HG03571 (cell line): ENCODE measurements around the gene NUDT13.
A peak's percentile ranks its signal among the peaks of the same experiment; 100 is the strongest.
"Not testable (repeated sequence)": the region's sequence is repeated elsewhere in the genome, so short reads cannot be mapped to it uniquely, and the experiment has no call there.

Experiments
- ATAC-seq: cut with Tn5 transposase; IDR thresholded peaks from one replicate; pipeline ENCODE4 v1.9.1; 2021; ENCODE audit not compliant: unreplicated experiment

Gene NUDT13

GRCh38 chr10:73099141-73099540 is 11.1 kb upstream of the NUDT13 start:
- no peak for ATAC-seq

- ATAC-seq = no peak
These were observed 4.0 kb upstream of the NUDT13 start for GRCh38 chr10:73106301-73106700.

- not testable (repeated sequence) for ATAC-seq
These were observed 1.0 kb upstream of the NUDT13 start for GRCh38 chr10:73109248-73109652.

- not testable (repeated sequence) for ATAC-seq
These were observed 1.8 kb downstream of the NUDT13 start for GRCh38 chr10:73112032-73112431.

- no peak for ATAC-seq
These were observed 3.3 kb downstream of the NUDT13 start for GRCh38 chr10:73113551-73113950.

GRCh38 chr10:73116017-73116416 is 5.8 kb downstream of the NUDT13 start:
- no peak for ATAC-seq

GRCh38 chr10:73117976-73118743 is 7.9 kb downstream of the NUDT13 start:
- peak; percentile 63 for ATAC-seq

GRCh38 chr10:73119457-73119856 is 9.2 kb downstream of the NUDT13 start:
- ATAC-seq = no peak

- no peak for ATAC-seq
These were observed 9.7 kb downstream of the NUDT13 start for GRCh38 chr10:73119952-73120351.

- no peak for ATAC-seq
These were observed 16.1 kb downstream of the NUDT13 start for GRCh38 chr10:73126343-73126742.

GRCh38 chr10:73131301-73131700 is 21.0 kb downstream of the NUDT13 start:
- ATAC-seq = no peak

- ATAC-seq = no peak
These were observed 21.8 kb downstream of the NUDT13 start for GRCh38 chr10:73131913-73132686.

GRCh38 chr10:73134727-73135126 is 24.5 kb downstream of the NUDT13 start:
- ATAC-seq = no peak

- ATAC-seq = no peak
These were observed 26.4 kb downstream of the NUDT13 start for GRCh38 chr10:73136627-73137026.

GRCh38 chr10:73139251-73139650 is 29.0 kb downstream of the NUDT13 start:
- no peak for ATAC-seq

- ATAC-seq = no peak
These were observed 31.3 kb downstream of the NUDT13 start for GRCh38 chr10:73141603-73142002.

GRCh38 chr10:73150633-73151413 is 40.6 kb downstream of the NUDT13 start:
- ATAC-seq = not testable (repeated sequence)

GRCh38 chr10:73152009-73152408 is 41.8 kb downstream of the NUDT13 start:
- ATAC-seq = no peak

- no peak for ATAC-seq
These were observed 45.8 kb downstream of the NUDT13 start for GRCh38 chr10:73156054-73156453.

- no peak for ATAC-seq
These were observed 48.9 kb downstream of the NUDT13 start for GRCh38 chr10:73159038-73159648.

GRCh38 chr10:73161079-73161478 is 50.8 kb downstream of the NUDT13 start:
- no peak for ATAC-seq
